CD4-positive, alpha-beta T cell treated with Interleukin-4 for 4 hours (primary cell): ENCODE measurements around the gene SLC25A12.

Experiments used
- DNase-seq: peaks from one replicate; pipeline ENCODE4 v3.0.0-alpha.2; 2020

Gene SLC25A12

DNA sequence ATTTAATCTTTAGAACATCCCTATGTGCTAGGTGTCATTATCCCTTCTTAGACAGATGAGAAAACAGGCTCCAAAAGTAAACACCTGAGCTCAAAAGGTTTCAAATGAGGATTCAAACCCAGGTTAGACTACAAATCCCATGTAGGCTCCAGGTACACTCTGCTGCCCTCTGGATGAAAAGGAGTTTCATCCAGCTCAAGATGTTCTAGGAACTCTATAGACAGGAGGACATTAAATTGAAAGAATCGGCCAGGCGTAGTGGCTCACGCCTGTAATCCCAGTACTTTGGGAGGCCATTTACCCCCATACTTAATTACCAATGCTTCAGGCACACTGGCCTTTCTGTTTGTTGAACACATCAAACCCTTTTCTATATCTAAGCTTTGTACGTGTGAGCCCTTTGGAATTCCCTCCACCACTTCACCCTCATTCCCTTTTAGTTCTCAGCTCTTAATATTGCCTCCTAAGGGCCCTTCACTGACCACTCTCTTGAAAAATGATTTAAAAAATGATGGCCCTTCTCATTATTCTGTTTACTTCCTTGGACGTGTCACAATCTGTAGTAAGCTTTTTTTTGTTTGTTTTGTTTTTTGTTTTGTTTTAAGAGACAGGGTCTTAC lies 10.7 kb downstream of the SLC25A12 start:
- no peak for DNase-seq

DNA sequence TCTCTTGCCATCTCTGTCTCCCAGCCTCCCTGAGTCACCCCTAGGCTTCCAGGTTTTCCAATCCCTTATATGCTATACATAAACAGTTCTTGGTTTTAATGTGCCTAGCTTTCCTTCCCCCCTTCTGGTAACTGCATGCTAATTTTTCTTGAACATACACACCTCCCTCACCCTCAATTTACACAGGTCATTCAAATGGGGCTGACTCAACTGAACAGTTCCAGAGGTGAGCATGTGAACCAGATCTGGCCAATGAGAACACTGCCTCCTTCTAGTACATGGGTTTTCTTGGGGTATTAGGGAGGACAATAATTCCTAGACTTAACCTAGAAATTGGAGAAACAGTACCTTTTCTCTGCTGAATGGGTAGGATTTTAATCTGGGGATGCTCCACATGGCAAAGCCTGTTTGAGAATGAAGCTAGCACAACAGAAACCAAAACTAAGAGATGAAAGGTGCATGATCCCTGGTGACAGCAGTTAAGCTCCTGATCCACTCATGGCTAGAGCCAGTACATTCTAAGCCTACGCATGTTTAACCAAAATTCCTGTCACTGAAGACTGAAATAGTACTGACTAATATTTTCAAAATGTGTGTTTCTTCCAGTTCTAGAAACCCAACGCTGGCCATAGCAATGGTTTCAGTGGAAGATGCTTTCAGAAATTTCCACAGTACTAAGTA lies 11.8 kb downstream of the SLC25A12 start:
- DNase-seq, result no peak

DNA sequence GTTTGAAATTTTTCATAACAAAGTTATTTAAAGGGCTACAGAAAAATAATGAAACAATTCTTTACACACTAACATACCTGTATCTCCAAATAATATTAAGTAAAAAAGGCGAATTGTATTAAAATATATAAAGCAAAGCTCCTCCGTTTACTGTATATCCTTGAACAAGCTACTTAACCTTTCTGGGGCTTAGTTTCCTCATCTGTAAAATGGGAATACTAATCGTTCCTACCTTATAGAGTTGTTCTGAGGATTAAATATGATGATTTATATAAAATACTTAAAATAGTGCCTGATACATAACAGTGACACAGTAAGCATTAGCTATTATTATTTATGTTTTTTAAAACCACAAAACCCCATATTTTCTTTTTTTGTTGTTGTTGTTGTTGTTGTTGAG lies 13.3 kb downstream of the SLC25A12 start:
- no peak for DNase-seq

DNA sequence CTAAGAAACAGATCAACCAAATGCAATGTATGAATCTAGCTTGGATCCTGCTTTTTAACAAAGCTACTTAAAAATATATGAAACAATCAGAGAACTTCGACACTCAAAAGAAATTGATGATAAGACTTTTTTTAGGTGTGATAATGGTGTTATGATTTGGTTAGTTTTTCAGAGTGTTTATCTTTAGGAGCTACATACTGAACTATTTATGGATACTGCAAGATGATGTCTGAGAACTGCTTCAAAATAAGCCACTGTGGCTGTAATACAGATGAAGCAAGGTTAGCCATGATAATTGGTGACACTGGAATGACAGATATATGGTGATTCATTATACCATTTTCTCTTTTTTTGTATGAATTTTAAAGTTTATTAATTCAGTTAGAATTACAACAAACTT lies 14.2 kb downstream of the SLC25A12 start:
- DNase-seq, result no peak

DNA sequence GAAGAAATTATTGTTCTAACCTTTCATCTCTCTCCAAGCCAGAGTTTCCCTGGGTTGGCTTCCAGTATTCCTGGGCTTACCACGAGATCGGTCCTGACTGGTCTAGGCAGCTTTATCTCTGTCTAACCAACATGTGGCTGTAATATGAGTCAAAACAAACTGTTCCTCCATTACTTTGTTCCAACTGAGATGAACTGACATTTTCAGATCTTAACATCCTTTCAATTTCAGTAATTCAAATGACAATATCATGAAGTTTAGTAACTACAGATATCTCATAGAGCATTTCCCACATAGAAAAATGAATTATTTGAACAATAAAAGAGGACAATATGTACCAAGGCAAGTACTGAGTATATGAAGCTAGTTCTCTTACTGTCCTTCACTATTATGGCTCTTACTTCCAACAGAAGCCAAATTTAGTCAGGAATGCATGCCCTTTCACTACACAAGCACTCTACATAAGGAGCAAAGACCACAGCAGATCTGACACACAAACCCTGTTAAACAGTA lies 15.5 kb downstream of the SLC25A12 start:
- no peak for DNase-seq

DNA sequence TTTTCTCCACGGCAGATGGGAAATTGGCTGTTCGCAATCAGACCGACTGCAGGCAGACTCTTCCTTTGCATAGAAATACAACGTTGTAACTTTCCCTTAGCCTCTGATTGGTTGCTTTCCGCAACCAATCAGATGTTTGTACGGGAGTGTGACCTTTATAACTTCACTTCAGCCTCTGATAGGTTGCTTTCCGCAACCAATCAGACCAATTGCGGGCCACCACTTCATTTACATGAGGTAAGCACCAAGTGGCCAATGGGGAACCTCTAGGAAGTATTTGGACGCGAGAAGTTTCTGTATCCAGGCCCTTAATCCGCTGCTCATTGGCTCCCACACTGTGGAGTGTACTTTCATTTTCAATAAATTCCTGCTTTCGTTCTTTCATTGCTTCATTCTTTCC lies 19.1 kb downstream of the SLC25A12 start:
- no peak for DNase-seq

DNA sequence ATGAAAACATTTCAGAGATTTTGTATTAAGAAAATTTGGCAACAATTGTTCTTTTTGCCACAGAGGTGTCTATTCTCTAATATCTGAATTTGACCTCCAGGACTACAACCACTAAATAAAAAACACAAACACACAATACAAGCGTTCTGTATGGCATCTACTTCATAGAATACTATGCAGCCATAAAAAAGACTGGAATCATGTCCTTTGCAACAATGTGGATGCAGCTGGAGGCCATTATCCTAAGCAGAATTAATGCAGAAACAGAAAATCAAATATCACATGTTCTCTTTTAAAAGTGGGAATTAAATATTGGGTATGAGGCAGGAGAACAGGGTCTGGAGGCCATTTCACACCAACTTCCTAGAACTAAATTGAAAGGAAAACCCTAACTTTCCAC lies 19.5 kb downstream of the SLC25A12 start:
- no peak for DNase-seq

DNA sequence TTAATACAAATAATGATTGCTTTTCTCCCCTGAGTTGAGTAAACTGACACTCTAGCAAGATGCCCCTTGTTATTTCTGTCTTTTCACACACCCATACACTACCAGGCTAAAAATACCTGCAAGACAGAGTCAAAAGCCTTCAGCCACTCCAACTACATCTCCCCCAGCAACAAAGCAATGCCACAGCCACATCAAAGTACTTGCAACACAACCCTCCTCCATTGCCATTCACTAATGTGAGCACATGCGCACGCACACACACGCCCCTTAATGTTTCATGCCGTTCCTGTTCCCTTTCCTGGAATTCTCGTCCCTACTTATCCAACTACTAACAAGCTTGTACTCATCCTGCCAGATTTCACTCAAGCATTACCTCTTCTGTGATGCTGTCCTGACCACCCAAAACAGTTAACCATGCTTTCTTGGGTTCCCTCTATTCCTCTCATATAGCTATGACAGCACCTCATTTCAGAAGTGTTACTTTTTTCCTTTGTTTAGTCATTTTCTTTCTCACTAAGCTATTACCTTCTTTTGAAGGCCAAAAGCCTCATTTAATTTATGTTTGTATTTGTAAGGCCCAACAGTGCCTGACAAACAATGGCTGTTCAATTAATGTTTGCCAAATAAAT lies 29.6 kb downstream of the SLC25A12 start:
- DNase-seq, result no peak

DNA sequence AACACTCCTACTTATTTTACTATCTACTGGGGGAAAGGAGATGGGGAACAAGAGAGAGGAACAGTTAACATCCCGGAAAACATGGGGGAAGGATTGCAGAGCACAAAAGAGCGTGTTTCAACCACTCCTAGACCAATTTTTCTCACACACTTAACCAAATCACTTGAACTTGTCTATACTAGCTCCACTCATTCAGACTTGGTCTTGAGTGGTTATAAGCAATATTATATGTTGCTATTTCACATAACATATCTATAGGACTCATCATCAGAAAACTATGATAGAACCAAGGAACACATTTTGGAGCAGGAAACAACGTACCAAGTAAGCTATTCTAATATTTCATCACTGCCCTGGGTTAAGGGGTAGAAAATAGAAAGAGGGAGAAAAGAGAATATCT lies 31.5 kb downstream of the SLC25A12 start:
- no peak for DNase-seq

DNA sequence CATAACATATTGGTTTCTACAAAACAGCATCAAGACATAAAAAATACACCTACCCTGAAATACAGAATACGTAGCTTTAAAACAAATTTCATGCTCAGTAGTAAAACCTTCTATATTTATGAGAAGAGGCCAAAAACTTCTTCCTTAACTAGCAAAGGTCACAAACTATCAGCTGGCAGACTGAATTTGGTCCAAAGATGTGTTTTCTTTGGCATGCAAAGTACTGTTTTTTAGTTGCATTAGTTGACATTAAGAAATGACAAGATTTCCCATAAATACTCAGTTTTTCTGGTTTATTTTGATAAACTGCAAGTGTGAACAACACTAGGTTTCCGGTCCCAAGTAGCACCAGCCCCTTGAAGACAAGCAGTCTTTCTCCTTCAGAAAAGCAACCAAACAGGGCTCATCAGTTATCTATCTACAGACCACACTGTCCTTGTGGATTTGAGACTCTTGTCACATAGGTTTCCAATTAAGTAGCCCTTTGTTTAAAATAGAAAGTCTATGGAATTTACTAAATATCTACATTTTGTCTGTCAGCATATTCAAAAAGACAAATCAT lies 35.6 kb downstream of the SLC25A12 start:
- DNase-seq, result no peak

DNA sequence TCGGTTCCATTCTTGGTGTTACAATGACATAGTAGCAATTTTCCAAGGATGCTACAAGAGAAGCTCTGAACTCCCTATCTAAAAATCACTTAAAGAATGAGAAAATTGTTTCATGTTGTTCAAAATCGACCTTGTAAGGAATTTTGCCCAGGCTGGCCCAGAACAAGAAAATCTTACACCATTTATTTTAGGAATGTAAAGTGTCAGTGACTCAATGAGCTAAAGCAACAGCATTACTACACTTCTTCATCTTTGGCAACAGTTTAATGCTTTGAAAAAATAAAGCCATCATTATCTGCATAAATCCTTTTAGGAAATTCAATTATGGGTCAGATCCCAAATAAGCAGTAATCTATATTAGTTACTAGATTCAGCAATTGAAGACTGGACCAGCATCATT lies 38.6 kb downstream of the SLC25A12 start:
- DNase-seq, result no peak

DNA sequence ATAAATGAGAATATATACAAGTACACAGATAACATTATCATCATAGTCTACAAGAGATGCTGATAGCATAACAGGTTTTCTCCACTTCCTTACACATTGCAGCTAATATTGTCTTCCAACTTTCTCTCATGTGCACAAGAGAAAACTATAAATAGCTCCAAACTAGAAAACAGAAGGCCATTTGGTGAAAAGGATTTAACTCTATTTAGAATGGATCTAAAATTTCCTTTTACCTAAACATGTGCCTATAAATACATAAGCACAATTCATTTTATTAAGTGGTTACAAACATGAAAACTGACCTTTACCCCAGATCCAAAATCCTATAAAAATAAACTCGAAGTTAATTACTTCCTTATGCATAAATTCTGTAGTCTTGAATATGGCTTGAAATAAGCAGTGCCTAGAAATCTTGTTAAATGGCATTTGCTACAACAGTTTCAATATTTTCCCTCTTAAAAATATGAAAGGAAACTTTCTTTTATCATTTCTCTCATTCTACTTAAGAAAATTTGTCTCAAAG lies 41.6 kb downstream of the SLC25A12 start:
- DNase-seq, result no peak

DNA sequence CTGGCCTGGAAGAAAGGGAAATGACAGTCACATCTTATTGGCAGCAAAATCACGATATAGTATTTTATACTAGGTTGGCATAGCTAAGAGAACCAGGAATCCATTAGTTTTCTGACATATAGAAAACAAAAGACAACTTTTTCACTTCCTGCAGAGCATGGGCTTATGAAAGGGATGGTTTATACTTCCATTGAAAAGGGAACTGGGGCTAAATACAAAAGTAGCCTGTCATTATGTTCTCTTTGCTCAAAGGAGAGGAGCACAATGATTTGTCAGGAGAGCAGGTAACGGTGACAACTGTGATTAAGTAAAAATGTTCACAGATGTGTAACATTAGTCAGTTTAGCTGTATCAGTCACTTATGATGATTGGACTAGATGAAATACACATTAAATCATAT lies 46.4 kb downstream of the SLC25A12 start:
- no peak for DNase-seq

DNA sequence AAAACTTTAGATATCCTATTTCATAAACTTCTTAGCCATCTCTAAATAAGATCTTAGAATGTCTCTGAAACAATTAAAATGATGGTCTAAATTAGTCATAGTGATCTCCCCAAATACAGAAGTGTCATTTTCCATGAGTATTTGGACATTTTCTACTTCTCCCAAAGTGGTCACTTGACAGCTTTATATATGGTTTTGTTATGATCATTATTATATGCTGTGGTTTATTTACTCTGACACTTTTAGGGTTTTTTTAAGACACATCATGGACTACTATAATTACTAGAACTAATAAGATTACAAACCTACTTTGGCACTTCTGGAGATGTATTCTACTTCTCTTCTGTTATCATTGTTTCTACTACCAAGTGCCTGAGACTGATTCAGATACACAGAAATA lies 47.1 kb downstream of the SLC25A12 start:
- no peak for DNase-seq

DNA sequence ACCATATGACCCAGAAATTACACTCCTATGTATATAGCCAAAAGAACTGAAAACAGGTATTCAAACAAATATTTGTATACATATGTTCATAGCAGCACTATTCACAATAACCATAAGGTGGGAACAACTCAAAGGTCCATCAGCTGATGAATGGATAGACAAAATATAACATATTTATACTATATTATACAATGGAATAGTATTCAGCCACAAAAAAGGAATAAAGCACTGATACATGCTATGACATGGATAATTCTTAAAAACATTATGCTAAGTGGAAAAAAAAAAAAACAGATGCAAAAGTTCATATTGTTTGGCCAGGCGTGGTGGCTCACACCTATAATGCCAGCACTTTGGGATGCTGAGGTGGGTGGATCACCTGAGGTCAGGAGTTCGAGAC lies 52.0 kb downstream of the SLC25A12 start:
- DNase-seq, result no peak

DNA sequence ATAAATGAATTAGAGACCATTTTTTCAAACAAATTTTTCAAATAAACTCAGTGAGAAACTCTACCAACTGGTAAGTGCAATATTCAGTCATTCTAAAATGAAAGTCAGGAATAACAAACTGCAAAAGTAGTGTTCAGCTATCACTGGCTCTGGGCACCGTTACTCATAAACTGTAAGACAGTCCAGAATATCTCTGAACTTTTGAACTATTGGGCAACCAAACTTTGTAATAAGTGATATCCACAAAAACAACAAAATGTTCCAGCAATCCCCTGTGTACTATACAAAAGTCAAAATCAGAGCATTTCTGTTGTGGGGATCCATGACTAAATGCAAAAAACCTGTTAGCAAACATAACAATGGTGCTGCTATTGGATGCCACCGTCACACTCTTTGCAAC lies 56.3 kb downstream of the SLC25A12 start:
- DNase-seq, result no peak

DNA sequence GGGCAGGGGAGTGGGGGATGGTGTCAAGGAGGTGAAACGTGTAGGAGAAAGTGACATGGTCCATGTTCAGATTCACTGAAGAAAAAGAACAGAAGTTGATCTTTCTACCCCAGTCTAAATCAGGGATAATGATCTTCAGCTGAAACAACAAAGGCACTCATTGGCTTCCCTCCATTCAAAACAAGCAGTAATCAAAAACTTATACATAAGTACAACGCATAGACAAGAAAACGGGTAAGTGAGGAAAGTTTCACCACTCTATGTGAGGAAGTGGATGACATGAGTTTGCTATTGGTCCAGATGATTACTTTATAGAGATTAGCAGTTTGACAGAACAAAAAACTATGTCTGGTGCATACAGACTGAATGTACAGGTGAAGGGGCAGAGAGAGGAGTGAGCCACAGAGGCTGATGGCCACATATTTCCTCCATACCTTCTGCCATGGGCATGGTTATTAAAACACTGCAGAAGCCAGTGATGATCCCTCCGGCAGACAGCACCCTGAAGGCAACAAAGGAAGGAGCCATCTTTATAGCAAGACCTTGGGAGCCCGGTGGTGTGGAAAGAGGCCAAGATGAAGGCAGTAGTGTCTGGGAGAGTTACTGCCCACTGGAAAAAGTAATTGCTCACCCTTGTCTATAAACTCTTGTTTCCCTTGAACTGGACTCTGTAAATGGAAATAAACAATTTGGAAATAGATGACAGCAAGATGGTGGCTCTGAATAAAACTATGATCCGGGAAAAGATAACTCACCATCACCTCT lies 57.7 kb downstream of the SLC25A12 start:
- DNase-seq, result no peak

DNA sequence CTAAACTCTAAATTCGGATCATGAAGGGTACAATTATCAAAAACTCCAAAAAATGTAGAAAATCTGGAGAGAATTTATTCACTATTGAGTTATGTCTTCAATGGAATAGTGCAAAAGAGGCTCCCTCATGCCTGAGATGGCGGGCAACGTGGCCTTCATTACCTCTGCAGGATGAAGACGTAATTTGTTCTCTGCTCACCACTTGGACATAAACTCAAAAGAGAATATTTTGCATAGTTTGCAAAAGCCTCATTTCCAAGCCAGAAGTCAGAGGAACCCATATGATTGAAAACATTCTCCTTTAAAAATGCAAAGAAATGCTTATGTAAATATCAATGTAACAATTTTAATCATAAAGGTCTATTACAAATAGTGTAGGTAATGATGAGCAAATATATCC lies 58.7 kb downstream of the SLC25A12 start:
- DNase-seq, result no peak

DNA sequence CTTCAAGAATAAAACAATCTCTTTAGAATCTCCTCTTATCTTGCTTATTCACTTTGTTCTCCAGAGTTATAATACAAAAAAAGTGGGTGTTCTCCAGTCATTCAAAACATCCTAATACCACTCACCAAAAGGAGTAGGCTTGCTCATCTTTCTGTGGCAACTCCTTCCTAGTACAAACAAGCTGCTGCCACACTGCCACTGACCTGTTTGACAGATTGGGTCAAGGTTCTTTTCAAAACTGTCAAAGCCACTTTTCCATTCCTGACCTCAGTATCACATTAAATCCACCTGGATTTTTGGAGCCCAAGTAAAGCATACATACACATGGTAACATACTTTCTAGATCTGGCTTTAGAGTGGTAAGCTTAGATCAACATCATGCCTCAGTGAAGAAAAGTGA lies 59.8 kb downstream of the SLC25A12 start:
- no peak for DNase-seq

DNA sequence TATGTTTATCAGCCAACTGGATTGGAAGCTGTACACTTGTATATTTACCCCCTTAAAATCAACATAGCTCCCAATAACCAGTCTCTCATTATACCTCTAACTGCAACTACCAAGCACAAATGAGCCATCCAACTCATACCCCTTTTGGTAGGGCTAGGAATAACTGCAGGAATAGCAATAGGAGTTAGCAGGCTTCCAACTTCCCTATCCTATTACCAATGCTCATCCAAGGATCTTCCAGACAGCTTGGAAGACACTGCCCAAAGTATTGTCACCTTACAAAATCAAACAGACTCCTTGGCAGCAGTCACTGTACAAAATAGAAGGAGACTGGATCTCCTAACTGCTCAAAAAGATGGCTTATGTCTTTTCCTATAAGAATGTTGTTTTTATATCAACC lies 61.6 kb downstream of the SLC25A12 start:
- no peak for DNase-seq

DNA sequence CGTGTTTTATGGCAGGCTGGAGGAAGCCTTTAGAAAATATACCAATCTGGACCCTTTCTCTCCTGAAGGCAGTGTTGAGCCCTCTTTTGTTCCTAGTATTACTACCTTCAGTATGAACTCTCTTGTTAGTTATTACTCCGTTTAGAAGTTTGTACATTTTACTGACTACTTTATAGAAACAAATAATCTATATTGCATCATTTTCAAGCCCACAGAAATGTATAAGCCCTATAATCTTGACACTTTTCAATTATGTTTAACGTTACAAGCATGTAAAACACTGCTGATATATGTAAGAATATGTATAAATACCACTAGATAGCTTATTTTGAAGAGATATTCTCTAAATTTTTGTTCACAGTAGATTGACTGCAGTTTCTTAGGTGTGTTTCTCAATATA lies 64.0 kb downstream of the SLC25A12 start:
- DNase-seq, result no peak

DNA sequence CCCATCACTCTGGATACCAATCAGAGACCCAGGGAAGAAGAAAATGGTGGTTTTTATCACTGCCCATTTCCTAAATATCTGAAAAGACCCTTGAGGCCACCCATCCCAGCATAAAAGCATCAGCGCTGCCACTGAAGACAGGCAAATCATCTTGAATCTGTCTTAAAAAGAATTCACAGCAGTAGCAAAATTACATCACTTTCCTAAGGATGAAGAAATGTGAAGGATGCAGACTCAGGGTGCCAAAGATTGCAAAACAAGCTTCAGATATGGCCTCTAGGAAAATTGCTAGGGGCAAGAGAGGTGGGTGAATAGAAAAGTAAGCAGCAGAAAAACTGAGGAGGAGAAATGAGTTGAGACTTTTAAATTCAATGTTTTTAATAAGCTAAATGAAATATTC lies 70.0 kb downstream of the SLC25A12 start:
- no peak for DNase-seq
